ENCODE results near the gene A2ML1. TPM values are rescaled to one million over a fixed set of nuclear protein-coding genes. Genes with fewer than 3 reads are reported as not detected.

A2ML1 gene
- total RNA-seq, 1 donor from 2014 or later: 0.43 TPM

DNA sequence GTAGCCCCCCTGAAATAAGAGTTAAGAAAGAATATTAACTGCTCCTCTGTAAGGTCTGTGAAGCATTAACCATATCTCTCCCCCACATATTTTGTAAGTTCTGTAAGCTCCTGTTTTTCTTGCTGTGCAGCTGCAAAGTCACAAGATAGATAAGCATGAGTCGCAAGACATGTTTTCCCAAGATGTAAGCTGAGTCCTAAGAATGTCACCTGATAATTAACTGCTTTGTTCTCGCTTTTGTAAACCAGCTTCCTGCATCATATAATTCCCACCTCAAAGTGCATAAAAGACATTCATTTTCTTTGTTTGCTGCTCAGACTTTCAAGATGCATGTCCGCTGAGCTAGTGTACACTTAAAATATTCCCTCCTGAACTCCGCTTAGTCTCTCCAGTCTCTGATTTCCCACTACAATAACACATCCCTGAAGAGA lies 64.9 kb downstream of the A2ML1 start:
- Histone ChIP-seq H3K79me2 (ENCODE audit: low read depth) (no peaks in the 10 kb centered on the region), H3K27me3 (no peaks in the 10 kb centered on the region), H3K4me1 (no peaks in the 10 kb centered on the region), H3K4me2 (no peak overlapping the region), H4K20me1 (ENCODE audit: low read depth) (no peaks in the 10 kb centered on the region), H3K4me3 (no peak overlapping the region), H3K9me3 (ENCODE audit: low read depth) (no peaks in the 10 kb centered on the region), H3F3A (ENCODE audit: low read depth) (no peaks in the 10 kb centered on the region), H3K36me3 (no peaks in the 10 kb centered on the region), H2AFZ (replicated peaks) (no peak overlapping the region), H3K27ac (no peak overlapping the region), H3K9ac (no peak overlapping the region)
- no peaks in the 10 kb centered on the region for H3K9me3 Mint-ChIP-seq
- H3K4me3 Mint-ChIP-seq: no peak overlapping the region
- TF ChIP-seq EZH2 (IDR thresholded peaks at IDR 0.05) (no peak), EZH2phosphoT487 (IDR thresholded peaks at IDR 0.05) (no peak)
- TF ChIP-seq, protein P1, sequence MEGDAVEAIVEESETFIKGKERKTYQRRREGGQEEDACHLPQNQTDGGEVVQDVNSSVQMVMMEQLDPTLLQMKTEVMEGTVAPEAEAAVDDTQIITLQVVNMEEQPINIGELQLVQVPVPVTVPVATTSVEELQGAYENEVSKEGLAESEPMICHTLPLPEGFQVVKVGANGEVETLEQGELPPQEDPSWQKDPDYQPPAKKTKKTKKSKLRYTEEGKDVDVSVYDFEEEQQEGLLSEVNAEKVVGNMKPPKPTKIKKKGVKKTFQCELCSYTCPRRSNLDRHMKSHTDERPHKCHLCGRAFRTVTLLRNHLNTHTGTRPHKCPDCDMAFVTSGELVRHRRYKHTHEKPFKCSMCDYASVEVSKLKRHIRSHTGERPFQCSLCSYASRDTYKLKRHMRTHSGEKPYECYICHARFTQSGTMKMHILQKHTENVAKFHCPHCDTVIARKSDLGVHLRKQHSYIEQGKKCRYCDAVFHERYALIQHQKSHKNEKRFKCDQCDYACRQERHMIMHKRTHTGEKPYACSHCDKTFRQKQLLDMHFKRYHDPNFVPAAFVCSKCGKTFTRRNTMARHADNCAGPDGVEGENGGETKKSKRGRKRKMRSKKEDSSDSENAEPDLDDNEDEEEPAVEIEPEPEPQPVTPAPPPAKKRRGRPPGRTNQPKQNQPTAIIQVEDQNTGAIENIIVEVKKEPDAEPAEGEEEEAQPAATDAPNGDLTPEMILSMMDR (IDR thresholded peaks at IDR 0.05): no peak
- no peak for DNase-seq (ENCODE audit: low spot score)
- peaks cover 5% of the 10 kb centered on the region for H3K4me1 Mint-ChIP-seq
- no peaks in the 10 kb centered on the region for H3K36me3 Mint-ChIP-seq
- H3K27me3 Mint-ChIP-seq (ENCODE audit: insufficient read depth, low read depth): no peaks in the 10 kb centered on the region
- no peak overlapping the region for H3K27ac Mint-ChIP-seq

DNA sequence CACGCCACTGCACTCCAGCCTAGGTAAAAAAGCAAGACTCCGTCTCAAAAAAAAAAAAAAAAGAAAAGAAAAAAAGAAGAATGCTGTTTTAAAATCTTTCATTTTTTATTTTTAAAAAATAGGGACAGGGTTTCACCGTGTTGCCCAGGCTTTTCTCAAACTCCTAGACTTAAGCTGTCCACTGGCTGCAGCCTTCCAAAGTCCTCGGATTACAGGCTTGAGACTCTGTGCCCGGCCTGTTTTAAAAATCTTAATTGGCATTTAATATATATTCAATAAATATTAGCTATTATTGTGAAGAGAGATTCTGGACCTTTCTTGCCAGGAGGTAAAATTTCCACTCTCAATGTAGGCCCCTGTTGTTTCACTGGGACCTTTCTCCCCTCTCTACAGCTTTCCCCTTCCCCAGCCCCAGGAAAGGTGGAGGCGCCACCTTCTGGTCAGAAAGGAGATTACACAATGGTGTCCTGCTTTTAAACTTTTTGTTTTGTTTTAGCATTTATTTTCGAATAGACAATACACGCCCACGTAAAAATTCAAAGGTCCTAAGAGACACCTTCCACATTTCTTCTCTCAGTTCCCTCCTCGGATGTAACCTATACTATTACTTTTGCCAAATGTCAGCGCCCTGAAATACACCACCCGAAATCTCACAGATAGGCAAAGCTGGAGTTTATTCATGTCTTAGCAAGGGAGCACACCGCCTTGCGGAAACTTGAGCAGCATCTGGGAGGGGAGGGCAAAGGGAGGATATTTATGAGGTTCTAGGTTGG lies 68.1 kb downstream of the A2ML1 start:
- no peaks in the 10 kb centered on the region for H3K36me3 Mint-ChIP-seq
- H3K9me3 ChIP-seq (ENCODE audit: low read depth): no peaks in the 10 kb centered on the region
- no peak overlapping the region for H3K9ac ChIP-seq
- H4K20me1 ChIP-seq (ENCODE audit: low read depth): no peaks in the 10 kb centered on the region
- no peaks in the 10 kb centered on the region for H3K79me2 ChIP-seq (ENCODE audit: low read depth)
- TF ChIP-seq, protein P1 (IDR thresholded peaks at IDR 0.05): peak; percentile 95
- TF ChIP-seq EZH2 (IDR thresholded peaks at IDR 0.05) (no peak), EZH2phosphoT487 (IDR thresholded peaks at IDR 0.05) (no peak)
- H3K36me3 ChIP-seq: no peaks in the 10 kb centered on the region
- DNase-seq (ENCODE audit: low spot score): peak; percentile 71
- H3K4me3 Mint-ChIP-seq: peak overlapping the region; percentile 85
- H3K27me3 ChIP-seq: no peaks in the 10 kb centered on the region
- H3K9me3 Mint-ChIP-seq: no peaks in the 10 kb centered on the region
- peak overlapping the region; percentile 73 for H3K27ac Mint-ChIP-seq
- no peak overlapping the region for H3K27ac ChIP-seq
- H3K27me3 Mint-ChIP-seq (ENCODE audit: insufficient read depth, low read depth): no peaks in the 10 kb centered on the region
- peak overlapping the region; percentile 95 for H2AFZ ChIP-seq (replicated peaks)
- no peaks in the 10 kb centered on the region for H3F3A ChIP-seq (ENCODE audit: low read depth)
- H3K4me1 Mint-ChIP-seq: peaks cover 5% of the 10 kb centered on the region
- H3K4me2 ChIP-seq: peak overlapping the region; percentile 76
- H3K4me3 ChIP-seq: peak overlapping the region; percentile 46
- no peaks in the 10 kb centered on the region for H3K4me1 ChIP-seq

DNA sequence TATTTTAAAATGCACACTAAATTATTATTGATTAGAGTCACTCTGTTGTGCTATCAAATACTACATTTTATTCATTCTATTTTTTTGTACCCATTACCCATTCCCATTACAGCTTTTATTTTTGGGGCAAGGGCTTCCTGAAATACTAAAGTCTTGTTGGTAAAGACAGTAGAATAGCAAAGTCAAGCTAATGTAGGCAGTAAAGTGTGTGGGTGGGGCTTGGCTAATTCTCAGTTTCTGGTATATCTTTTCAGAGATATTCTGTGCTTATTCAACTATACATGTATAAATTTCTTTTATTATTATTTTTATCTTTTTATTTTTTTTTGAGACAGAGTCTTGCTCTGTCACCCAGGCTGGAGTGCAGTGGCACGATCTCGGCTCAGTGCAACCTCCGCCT lies 69.6 kb downstream of the A2ML1 start:
- no peaks in the 10 kb centered on the region for H4K20me1 ChIP-seq (ENCODE audit: low read depth)
- no peaks in the 10 kb centered on the region for H3F3A ChIP-seq (ENCODE audit: low read depth)
- no peaks in the 10 kb centered on the region for H3K79me2 ChIP-seq (ENCODE audit: low read depth)
- DNase-seq (ENCODE audit: low spot score): no peak
- peaks cover 5% of the 10 kb centered on the region for H3K4me1 Mint-ChIP-seq
- no peak overlapping the region for H3K27ac ChIP-seq
- H3K27ac Mint-ChIP-seq: no peak overlapping the region
- H3K36me3 ChIP-seq: no peaks in the 10 kb centered on the region
- H3K27me3 Mint-ChIP-seq (ENCODE audit: insufficient read depth, low read depth): no peaks in the 10 kb centered on the region
- no peak overlapping the region for H3K9ac ChIP-seq
- H3K9me3 Mint-ChIP-seq: no peaks in the 10 kb centered on the region
- H3K27me3 ChIP-seq: no peaks in the 10 kb centered on the region
- no peak overlapping the region for H3K4me3 ChIP-seq
- H3K4me3 Mint-ChIP-seq: no peak overlapping the region
- H3K36me3 Mint-ChIP-seq: no peaks in the 10 kb centered on the region
- no peak for TF ChIP-seq EZH2 (IDR thresholded peaks at IDR 0.05)
- TF ChIP-seq, protein P1 (IDR thresholded peaks at IDR 0.05): no peak
- TF ChIP-seq EZH2phosphoT487 (IDR thresholded peaks at IDR 0.05): no peak
- no peak overlapping the region for H3K4me2 ChIP-seq
- no peaks in the 10 kb centered on the region for H3K4me1 ChIP-seq
- no peak overlapping the region for H2AFZ ChIP-seq (replicated peaks)
- H3K9me3 ChIP-seq (ENCODE audit: low read depth): no peaks in the 10 kb centered on the region

All from neural progenitor cell (in vitro differentiated cells).